Glomerular endothelial cell (primary cell): ENCODE data around the gene UBE2F. TPM values are rescaled to one million over a fixed set of nuclear protein-coding genes. Genes with fewer than 3 reads are reported as not detected.

ENCODE experiments used
- DNase-seq: peaks from one replicate; pipeline ENCODE4 v3.0.0-alpha.2; 2011; ENCODE audit warnings: low read depth, low spot score; ENCODE audit errors: extremely low read depth
- total RNA-seq: library from RNA; depleted of rRNA; stranded (reverse); fragments of >200 nt; gene quantifications from 2 replicates; pipeline ENCODE4 v1.2.3, GENCODE V29; 2015

The UBE2F gene
- total RNA-seq, 1 donor from 2014 or later: 93.0 TPM

DNA sequence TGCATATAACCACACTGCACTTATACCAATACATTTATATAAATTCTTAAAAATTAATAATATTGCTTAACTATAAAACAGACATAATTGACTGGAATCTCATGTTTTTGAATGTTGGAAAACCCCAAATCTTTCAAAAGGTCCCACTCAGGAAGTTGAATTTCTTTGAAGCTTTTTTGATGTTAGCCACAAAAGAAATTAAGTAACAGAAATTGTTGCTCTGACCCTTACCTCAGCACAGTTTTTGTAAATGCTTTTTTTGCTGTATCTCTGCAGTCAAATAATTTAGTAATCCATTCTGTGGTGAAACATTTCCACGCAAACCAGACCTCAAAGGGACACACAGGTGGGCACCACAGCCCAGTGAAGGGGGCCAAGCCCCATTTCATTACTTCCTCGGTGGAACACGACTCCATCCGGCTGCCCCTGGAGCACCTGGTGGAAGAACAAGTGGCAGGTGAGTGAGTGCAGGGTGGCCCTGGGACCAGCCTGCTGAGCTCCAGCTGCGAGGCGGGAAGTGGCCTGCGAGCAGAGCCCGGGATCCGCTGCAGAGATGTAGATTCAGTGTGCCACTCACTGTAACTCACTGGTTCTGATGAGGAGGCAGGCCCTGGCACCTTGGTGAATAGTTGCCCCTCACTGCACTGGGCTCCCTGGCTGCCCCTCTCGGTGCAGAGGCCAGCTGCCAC, 102.4 kb downstream of the UBE2F start:
- no peak for DNase-seq

- DNase-seq: no peak
Observed at GRCh38 chr2:238069877-238070276, 103.1 kb downstream of the UBE2F start.

GRCh38 chr2:238075397-238075796, 108.6 kb downstream of the UBE2F start:
- no peak for DNase-seq

DNA sequence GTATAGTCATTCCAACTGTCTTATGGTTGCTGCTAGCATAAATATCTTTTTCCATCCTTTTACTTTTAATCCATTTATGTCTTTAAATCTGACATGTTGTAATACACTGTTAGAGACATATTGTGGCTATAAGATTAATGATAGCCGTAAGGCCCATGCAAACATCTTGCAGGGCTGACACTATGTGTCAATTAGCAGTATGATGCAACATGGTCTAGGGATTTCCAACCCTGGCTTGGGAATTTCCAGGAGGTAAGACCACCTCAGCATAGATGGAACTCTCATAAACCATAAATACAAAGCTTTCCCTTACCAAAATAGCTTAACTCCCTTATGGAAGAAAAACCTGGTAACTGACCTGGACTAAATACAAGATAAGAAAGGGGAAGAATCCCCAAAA, 110.5 kb downstream of the UBE2F start:
- no peak for DNase-seq

GRCh38 chr2:238079874-238080327, 113.1 kb downstream of the UBE2F start:
- DNase-seq: no peak

- no peak for DNase-seq
Observed at GRCh38 chr2:238080518-238080917, 113.7 kb downstream of the UBE2F start.

GRCh38 chr2:238081150-238081549, 114.3 kb downstream of the UBE2F start:
- DNase-seq: no peak

DNA sequence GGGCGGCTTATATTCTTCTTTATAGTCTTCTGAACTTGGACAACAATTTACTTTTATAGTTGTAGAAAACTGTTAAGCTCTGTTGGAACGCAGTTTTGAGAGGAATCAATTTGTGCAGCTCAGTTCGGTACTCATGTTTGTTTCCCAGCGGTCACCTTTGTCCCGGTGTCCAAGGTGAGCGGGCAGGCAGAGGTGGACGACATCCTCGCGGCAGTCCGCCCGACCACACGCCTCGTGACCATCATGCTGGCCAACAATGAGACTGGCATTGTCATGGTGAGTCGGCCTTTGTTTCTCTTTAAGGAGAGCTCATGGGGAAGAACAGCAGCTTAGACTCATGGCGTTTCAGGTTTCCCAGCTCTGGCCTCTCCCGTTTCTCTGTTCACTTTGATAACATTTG, 114.7 kb downstream of the UBE2F start:
- no peak for DNase-seq

- no peak for DNase-seq
Observed at GRCh38 chr2:238082151-238082550, 115.3 kb downstream of the UBE2F start.

DNA sequence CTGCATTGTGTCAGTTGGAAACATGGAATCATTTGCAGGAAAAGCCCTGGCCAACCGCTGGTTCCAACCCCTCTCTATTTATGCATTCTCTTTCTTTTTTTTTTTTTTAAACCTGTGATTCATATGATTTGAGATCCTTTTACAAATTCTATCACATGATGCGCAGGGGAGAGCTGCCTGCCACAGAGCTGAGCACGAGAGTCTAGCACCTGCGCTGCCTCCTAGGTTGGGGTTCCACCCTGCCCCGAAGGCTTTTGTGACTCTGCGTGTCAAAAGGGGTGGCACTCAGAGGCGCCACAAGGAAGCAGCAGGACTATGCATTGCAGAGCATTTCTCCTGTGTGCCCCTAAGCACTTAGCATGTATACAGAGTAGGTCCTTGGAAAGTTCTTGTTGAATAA, 116.0 kb downstream of the UBE2F start:
- no peak for DNase-seq

GRCh38 chr2:238083919-238084318, 117.1 kb downstream of the UBE2F start:
- no peak for DNase-seq

DNA sequence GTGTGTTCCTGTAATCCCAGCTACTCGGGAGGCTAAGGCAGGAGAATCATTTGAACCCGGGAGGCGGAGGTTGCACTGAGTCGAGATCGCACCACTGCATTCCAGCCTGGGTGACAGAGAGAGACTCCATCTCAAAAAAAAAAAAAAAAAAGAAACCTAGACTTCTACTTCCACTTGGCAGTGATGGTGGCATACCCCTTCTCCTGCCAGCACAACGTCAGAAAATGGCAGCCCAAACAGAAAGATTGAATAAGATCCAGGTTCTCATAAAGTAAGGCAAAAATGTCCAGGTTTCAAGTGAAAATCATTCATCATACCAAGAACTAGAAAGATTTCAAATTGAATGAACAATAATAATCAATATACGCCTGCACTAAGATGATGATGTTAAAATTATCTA, 117.9 kb downstream of the UBE2F start:
- DNase-seq: no peak

GRCh38 chr2:238085899-238086298, 119.1 kb downstream of the UBE2F start:
- no peak for DNase-seq

- DNase-seq: no peak
Observed at GRCh38 chr2:238087211-238087610, 120.4 kb downstream of the UBE2F start.

DNA sequence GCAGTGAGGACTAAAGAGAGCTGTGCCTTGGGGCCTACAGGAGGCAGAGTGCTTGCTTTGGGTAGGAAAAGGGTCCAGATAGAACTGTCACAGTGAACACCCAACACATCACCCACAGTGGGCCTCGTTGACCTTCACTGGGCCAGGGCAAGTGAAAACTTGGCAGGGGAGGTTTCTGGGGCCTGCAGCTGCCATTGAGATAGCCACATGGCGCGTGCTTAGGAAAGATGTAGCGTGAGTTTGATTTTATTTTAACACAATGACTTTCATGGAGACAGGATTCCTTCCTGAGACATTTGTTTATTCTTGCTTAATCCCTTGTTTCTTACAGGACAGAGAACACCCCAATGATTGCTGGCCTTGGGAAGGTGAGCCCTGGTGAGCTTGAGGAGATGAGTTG, 124.1 kb downstream of the UBE2F start:
- DNase-seq: no peak

GRCh38 chr2:238091436-238092060, 124.7 kb downstream of the UBE2F start:
- DNase-seq: no peak

Other genes with a start within 250 kb of the UBE2F start
- gene RBM44, start 168.2 kb upstream of the UBE2F start, total RNA-seq: 0.05 and 0.18 TPM in 2 replicates
- gene RAMP1, start 107.4 kb upstream of the UBE2F start, total RNA-seq: not detected in 2 replicates
- gene SCLY, start 94.0 kb downstream of the UBE2F start, total RNA-seq: 16.3 and 22.9 TPM in 2 replicates
- gene ESPNL, start 133.3 kb downstream of the UBE2F start, total RNA-seq: 0.44 and 0.53 TPM in 2 replicates
- 0.12 TPM in 1 of 2 replicates, not detected in the other for gene KLHL30, start 171.7 kb downstream of the UBE2F start, total RNA-seq
- gene ERFE, start 192.0 kb downstream of the UBE2F start, total RNA-seq: 34.1 and 64.1 TPM in 2 replicates
- 12.9 and 25.1 TPM in 2 replicates for gene ILKAP, start 236.7 kb downstream of the UBE2F start, total RNA-seq